Gastroesophageal sphincter (tissue), 4 donors: ENCODE measurements around the gene SLC50A1. TPM values are rescaled to one million over a fixed set of nuclear protein-coding genes. Genes with fewer than 3 reads are reported as not detected.

Experiments used
- ATAC-seq: fragments of 150-250 bp; one replicate; pipeline ENCODE4 v1.9.1; 2016; ENCODE audit warnings: mild to moderate bottlenecking, moderate library complexity
- H3K27ac ChIP-seq, 4 donors: fragments of 200-600 bp; sonication (generic) in 3 of 4; 1 replicate in 3 of 4; 2 replicates in 1 of 4; pipeline ENCODE4 v1.5.1; 2016 to 2019
- H3K27me3 ChIP-seq: fragments of 200-600 bp; sonication (generic); one replicate; pipeline ENCODE4 v1.5.1; 2019
- H3K36me3 ChIP-seq, 2 donors: fragments of 200-600 bp; sonication (generic); one replicate each; pipeline ENCODE4 v1.5.1; 2019; ENCODE audit warnings: control low read depth in 1 of 2
- H3K4me1 ChIP-seq, 3 donors: fragments of 200-600 bp; sonication (generic); 1 replicate in 2 of 3; 2 replicates in 1 of 3; pipeline ENCODE4 v1.5.1; 2016 to 2019; ENCODE audit warnings: control low read depth in 2 of 3
- H3K4me3 ChIP-seq, 2 donors: fragments of 200-600 bp; sonication (generic); one replicate each; pipeline ENCODE4 v1.5.1; 2019; ENCODE audit warnings: mild to moderate bottlenecking in 1 of 2, moderate library complexity in 1 of 2
- H3K9me3 ChIP-seq, 3 donors: fragments of 200-600 bp; sonication (generic); one replicate each; pipeline ENCODE4 v1.5.1; 2017 to 2019; ENCODE audit warnings: control low read depth in 2 of 3
- EP300 ChIP-seq: sonication (generic); formaldehyde crosslinking; IDR thresholded peaks from one replicate; pipeline ENCODE4 v1.6.1; 2017; ENCODE audit warnings: antibody characterized with exemption, mild to moderate bottlenecking
- POLR2A ChIP-seq, 2 donors: fragments of 450-650 bp; IDR thresholded peaks; one replicate each; pipeline ENCODE4 v1.6.1; 2017; ENCODE audit warnings: antibody characterized with exemption in 2 of 2, mild to moderate bottlenecking in 2 of 2, moderate library complexity in 1 of 2
- POLR2AphosphoS5 ChIP-seq: sonication (generic); formaldehyde crosslinking; IDR thresholded peaks from one replicate; pipeline ENCODE4 v1.6.1; 2017; ENCODE audit warnings: antibody characterized with exemption
- WGBS, 2 donors: methylation state at CpG; one replicate each; pipeline ENCODE4 v1.1.5; 2018; ENCODE audit warnings: low coverage in 1 of 2; 5-methylcytosine and 5-hydroxymethylcytosine counted together
- total RNA-seq, 4 donors: library from RNA; depleted of rRNA; stranded (reverse); fragments of >200 nt; gene quantifications; one replicate each; pipeline ENCODE4 v1.1.0, GENCODE V29; 2016
- TF ChIP-seq, protein P1 (sequence below), 4 experiments: fragments of 200-600 bp in 2 of 4; fragments of 450-650 bp in 2 of 4; sonication (generic) in 1 of 4; IDR thresholded peaks; one replicate each; pipeline ENCODE4 v1.5.1; 2017 to 2019; ENCODE audit warnings: antibody characterized with exemption in 4 of 4, mild to moderate bottlenecking in 2 of 4, moderate library complexity in 2 of 4

Gene SLC50A1
- total RNA-seq, 4 donors from 2014 or later, result 12.5 to 16.8 (median 13.9) TPM

- ATAC-seq, result no peak
- 74 to 80% methylated on average over 4 to 5 of the region's 5 CpGs for WGBS, 2 donors
- Histone ChIP-seq H3K27ac (no peak overlapping the region), H3K36me3 (no peaks in the 10 kb centered on the region), H3K27me3 (no peaks in the 10 kb centered on the region), H3K4me1 (peaks cover 0 to 8% (median 0%) of the 10 kb centered on the region in 3 donors), H3K4me3 (no peak overlapping the region), H3K9me3 (no peaks in the 10 kb centered on the region)
- no peak for TF ChIP-seq POLR2AphosphoS5
- TF ChIP-seq, protein P1, sequence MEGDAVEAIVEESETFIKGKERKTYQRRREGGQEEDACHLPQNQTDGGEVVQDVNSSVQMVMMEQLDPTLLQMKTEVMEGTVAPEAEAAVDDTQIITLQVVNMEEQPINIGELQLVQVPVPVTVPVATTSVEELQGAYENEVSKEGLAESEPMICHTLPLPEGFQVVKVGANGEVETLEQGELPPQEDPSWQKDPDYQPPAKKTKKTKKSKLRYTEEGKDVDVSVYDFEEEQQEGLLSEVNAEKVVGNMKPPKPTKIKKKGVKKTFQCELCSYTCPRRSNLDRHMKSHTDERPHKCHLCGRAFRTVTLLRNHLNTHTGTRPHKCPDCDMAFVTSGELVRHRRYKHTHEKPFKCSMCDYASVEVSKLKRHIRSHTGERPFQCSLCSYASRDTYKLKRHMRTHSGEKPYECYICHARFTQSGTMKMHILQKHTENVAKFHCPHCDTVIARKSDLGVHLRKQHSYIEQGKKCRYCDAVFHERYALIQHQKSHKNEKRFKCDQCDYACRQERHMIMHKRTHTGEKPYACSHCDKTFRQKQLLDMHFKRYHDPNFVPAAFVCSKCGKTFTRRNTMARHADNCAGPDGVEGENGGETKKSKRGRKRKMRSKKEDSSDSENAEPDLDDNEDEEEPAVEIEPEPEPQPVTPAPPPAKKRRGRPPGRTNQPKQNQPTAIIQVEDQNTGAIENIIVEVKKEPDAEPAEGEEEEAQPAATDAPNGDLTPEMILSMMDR (IDR thresholded peaks at IDR 0.05), result no peak
- TF ChIP-seq POLR2A (IDR thresholded peaks at IDR 0.05), result no peak
- no peak for TF ChIP-seq EP300
Observed at GRCh38 chr1:155108296-155108695, 27.4 kb upstream of the SLC50A1 start.

- no peak overlapping the region for H3K4me3 ChIP-seq
- TF ChIP-seq, protein P1 (IDR thresholded peaks at IDR 0.05), result no peak
- TF ChIP-seq EP300, result no peak
- no peak for TF ChIP-seq POLR2A (IDR thresholded peaks at IDR 0.05)
- no peak for TF ChIP-seq POLR2AphosphoS5
- no peak for ATAC-seq
- WGBS, 2 donors, result 71 to 84% methylated on average over 8 of the region's 8 CpGs
- no peaks in the 10 kb centered on the region for H3K27me3 ChIP-seq
- H3K9me3 ChIP-seq, result no peaks in the 10 kb centered on the region
- H3K4me1 ChIP-seq, result no peaks in the 10 kb centered on the region
- no peaks in the 10 kb centered on the region for H3K36me3 ChIP-seq
- no peak overlapping the region for H3K27ac ChIP-seq
Observed at GRCh38 chr1:155110381-155110780, 25.3 kb upstream of the SLC50A1 start.

- Histone ChIP-seq H3K4me1 (no peaks in the 10 kb centered on the region), H3K4me3 (no peak overlapping the region), H3K27ac (no peak overlapping the region), H3K27me3 (no peaks in the 10 kb centered on the region), H3K36me3 (no peaks in the 10 kb centered on the region), H3K9me3 (no peaks in the 10 kb centered on the region)
- no peak for TF ChIP-seq POLR2AphosphoS5
- no peak for TF ChIP-seq EP300
- no peak for TF ChIP-seq POLR2A (IDR thresholded peaks at IDR 0.05)
- TF ChIP-seq, protein P1 (IDR thresholded peaks at IDR 0.05), result no peak
- 70 to 83% methylated on average over 8 of the region's 8 CpGs for WGBS, 2 donors
- no peak for ATAC-seq
Observed at GRCh38 chr1:155110826-155111225, 24.8 kb upstream of the SLC50A1 start.

DNA sequence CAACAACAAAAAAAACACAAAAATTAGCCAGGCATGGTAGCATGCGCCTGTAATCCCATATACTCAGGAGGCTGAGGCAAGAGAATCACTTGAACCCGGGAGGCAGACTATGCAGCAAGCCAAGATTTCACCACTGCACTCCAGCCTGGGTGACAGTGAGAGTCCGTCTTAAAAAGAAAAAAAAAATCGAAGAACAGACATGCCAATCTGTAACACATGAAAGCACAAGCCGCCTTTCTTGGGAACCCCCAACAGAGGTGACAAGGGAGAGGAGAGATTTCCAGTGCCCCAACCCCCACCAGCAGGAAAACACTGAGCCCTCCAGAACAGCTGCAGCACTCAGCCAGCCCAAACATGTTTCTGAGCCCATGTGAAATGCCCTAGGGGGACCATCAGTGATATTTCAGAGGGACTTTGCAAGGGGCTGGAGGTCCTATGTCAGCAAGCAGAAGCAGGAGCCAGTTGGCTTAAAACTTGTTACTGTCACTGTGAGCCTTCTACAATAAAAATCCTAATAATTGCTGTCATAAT, 22.1 kb upstream of the SLC50A1 start:
- no peaks in the 10 kb centered on the region for H3K9me3 ChIP-seq
- H3K4me3 ChIP-seq, result no peak overlapping the region
- H3K27me3 ChIP-seq, result peaks cover 6% of the 10 kb centered on the region
- TF ChIP-seq EP300, result no peak
- no peak for TF ChIP-seq POLR2A (IDR thresholded peaks at IDR 0.05)
- TF ChIP-seq, protein P1 (IDR thresholded peaks at IDR 0.05), result no peak
- no peak for TF ChIP-seq POLR2AphosphoS5
- H3K36me3 ChIP-seq, result no peaks in the 10 kb centered on the region
- no peak overlapping the region for H3K27ac ChIP-seq
- ATAC-seq, result no peak
- WGBS, 2 donors, result 52% methylated on average over 5 of the region's 5 CpGs; no CpG with 5 or more reads in 1 of the 2 donors
- H3K4me1 ChIP-seq, result no peaks in the 10 kb centered on the region

DNA sequence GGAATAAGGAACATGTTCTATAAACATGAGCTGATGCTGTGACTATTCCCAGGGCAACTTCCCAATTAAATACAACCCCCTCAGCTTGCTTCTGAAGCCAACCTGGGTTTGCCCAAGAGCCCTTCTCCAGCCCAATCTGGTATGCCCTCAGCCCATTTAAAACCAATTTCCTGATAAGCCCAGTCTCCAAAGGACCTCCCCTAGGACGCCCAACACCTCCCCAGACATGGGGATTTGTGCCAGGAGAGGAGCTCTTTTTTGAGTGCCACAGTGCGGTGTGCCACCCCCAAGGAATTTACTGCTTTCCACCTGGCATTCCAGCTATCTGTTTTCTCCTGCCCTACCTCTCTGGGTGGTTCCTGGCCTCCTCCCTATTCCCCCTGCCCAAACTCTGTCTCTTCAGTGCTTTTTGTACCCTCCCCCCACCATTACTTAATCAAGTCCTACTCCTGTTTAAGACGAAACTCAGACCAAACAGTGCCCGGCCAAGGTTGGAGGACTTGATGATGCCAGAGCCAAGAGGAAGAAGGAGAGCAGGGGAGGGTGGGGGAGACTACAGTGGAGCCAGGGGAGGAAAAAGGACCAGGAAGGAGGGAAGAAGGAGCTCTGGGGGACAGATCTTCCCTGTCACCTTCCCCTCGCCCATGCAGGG, 19.4 kb upstream of the SLC50A1 start:
- peaks cover 6% of the 10 kb centered on the region for H3K27me3 ChIP-seq
- H3K36me3 ChIP-seq, result no peaks in the 10 kb centered on the region
- TF ChIP-seq EP300 (no peak), POLR2A (IDR thresholded peaks at IDR 0.05) (no peak), POLR2AphosphoS5 (no peak)
- TF ChIP-seq, protein P1 (IDR thresholded peaks at IDR 0.05), result no peak
- H3K27ac ChIP-seq, result no peak overlapping the region
- no peak overlapping the region for H3K4me3 ChIP-seq
- 51 to 60% methylated on average over 1 to 4 of the region's 5 CpGs for WGBS, 2 donors
- no peaks in the 10 kb centered on the region for H3K9me3 ChIP-seq
- no peak for ATAC-seq
- H3K4me1 ChIP-seq, result no peaks in the 10 kb centered on the region
